CD4-positive, alpha-beta T cell treated with Interleukin-17A for 4 hours (primary cell): ENCODE measurements around the gene TBL3.
A peak's percentile ranks its signal among the peaks of the same experiment; 100 is the strongest.

ENCODE experiments used
- DNase-seq: peaks from one replicate; pipeline ENCODE4 v3.0.0-alpha.2; 2020; ENCODE audit warnings: mixed read lengths

The TBL3 gene

GRCh38 chr16:1984347-1985225 lies 12.7 kb downstream of the TBL3 start:
- DNase-seq, result peak; percentile 52

GRCh38 chr16:1985466-1986150 lies 13.8 kb downstream of the TBL3 start:
- no peak for DNase-seq

GRCh38 chr16:1987198-1987597 lies 15.3 kb downstream of the TBL3 start:
- DNase-seq, result no peak

- DNase-seq, result no peak
These were observed 17.6 kb downstream of the TBL3 start, which contains the start of gene SYNGR3 for GRCh38 chr16:1989209-1990100. Gene SYNGR3, plus strand, starts transcription at chr16:1989970. Its CDS starts 133 bp downstream, at chr16:1990103.

GRCh38 chr16:1990101-1990350 lies 18.2 kb downstream of the TBL3 start:
- no peak for DNase-seq

GRCh38 chr16:1990351-1991134 lies 18.7 kb downstream of the TBL3 start:
- peak; percentile 58 for DNase-seq

- peak; percentile 71 for DNase-seq
These were observed 19.3 kb downstream of the TBL3 start for GRCh38 chr16:1991135-1991551.

- DNase-seq, result no peak
These were observed 19.7 kb downstream of the TBL3 start for GRCh38 chr16:1991588-1991947.

- peak; percentile 100 for DNase-seq
These were observed 20.3 kb downstream of the TBL3 start for GRCh38 chr16:1991948-1992703.

- DNase-seq, result no peak
These were observed 21.0 kb downstream of the TBL3 start for GRCh38 chr16:1992704-1993317.

GRCh38 chr16:1993731-1994131 lies 21.9 kb downstream of the TBL3 start:
- no peak for DNase-seq

- DNase-seq, result no peak
These were observed 25.9 kb downstream of the TBL3 start for GRCh38 chr16:1997494-1998359.

GRCh38 chr16:1998360-1998835 lies 26.5 kb downstream of the TBL3 start:
- DNase-seq, result no peak

- DNase-seq, result no peak
These were observed 27.3 kb downstream of the TBL3 start for GRCh38 chr16:1998852-1999801.

- no peak for DNase-seq
These were observed 28.1 kb downstream of the TBL3 start for GRCh38 chr16:1999866-2000514.

GRCh38 chr16:2001035-2001434 lies 29.2 kb downstream of the TBL3 start:
- no peak for DNase-seq

GRCh38 chr16:2001456-2002355 lies 29.9 kb downstream of the TBL3 start:
- DNase-seq, result no peak
